Measurements from ENCODE around the gene KRT33A.
"Not testable (repeated sequence)": the region's sequence is repeated elsewhere in the genome, so short reads cannot be mapped to it uniquely, and the experiment has no call there.

KRT33A gene

GRCh38 chr17:41350381-41350878, at the start of gene KRT33A:
KRT33A (minus strand) TSS chr17:41350828; CDS start chr17:41350767, 61 bp downstream.
- not testable (repeated sequence) for DNase-seq

- no peak for DNase-seq
These were observed 46.5 kb upstream of the KRT33A start, which contains the start of gene KRT31 for GRCh38 chr17:41396996-41397660. KRT31 (minus strand) TSS chr17:41397608; CDS start chr17:41397539, 69 bp downstream.

GRCh38 chr17:41396340-41396739, 45.7 kb upstream of the KRT33A start:
- no peak for DNase-seq

- DNase-seq = no peak
These were observed 45.0 kb upstream of the KRT33A start for GRCh38 chr17:41395611-41396010.

- not testable (repeated sequence) for DNase-seq
These were observed 44.4 kb upstream of the KRT33A start for GRCh38 chr17:41395044-41395443.

- no peak for DNase-seq
These were observed 43.8 kb upstream of the KRT33A start for GRCh38 chr17:41394254-41394996.

- DNase-seq = no peak
These were observed 43.2 kb upstream of the KRT33A start for GRCh38 chr17:41393826-41394225.

GRCh38 chr17:41393294-41393693, 42.7 kb upstream of the KRT33A start:
- DNase-seq = no peak

- no peak for DNase-seq
These were observed 41.6 kb upstream of the KRT33A start for GRCh38 chr17:41392278-41392677.

- DNase-seq = no peak
These were observed 40.9 kb upstream of the KRT33A start for GRCh38 chr17:41391535-41391934.

GRCh38 chr17:41390411-41390938, 39.8 kb upstream of the KRT33A start:
- no peak for DNase-seq

- DNase-seq = no peak
These were observed 37.0 kb upstream of the KRT33A start for GRCh38 chr17:41387670-41388069.

- no peak for DNase-seq
These were observed 35.6 kb upstream of the KRT33A start for GRCh38 chr17:41386227-41386626.

GRCh38 chr17:41383690-41384089, 33.1 kb upstream of the KRT33A start:
- DNase-seq = no peak

- no peak for DNase-seq
These were observed 31.8 kb upstream of the KRT33A start for GRCh38 chr17:41382394-41382793.

- DNase-seq = not testable (repeated sequence)
These were observed 31.3 kb upstream of the KRT33A start, which contains the start of gene KRT34 for GRCh38 chr17:41381943-41382342. KRT34 (minus strand) TSS chr17:41382306; CDS start chr17:41382246, 60 bp downstream.

GRCh38 chr17:41380091-41380490, 29.5 kb upstream of the KRT33A start:
- DNase-seq = not testable (repeated sequence)

- DNase-seq = no peak
These were observed 26.9 kb upstream of the KRT33A start for GRCh38 chr17:41377546-41377945.

- no peak for DNase-seq
These were observed 19.1 kb upstream of the KRT33A start, which contains the start of gene KRT33B for GRCh38 chr17:41369713-41370112. KRT33B (minus strand) TSS chr17:41369813; CDS start chr17:41369750, 63 bp downstream.

GRCh38 chr17:41369023-41369422, 18.4 kb upstream of the KRT33A start:
- no peak for DNase-seq

GRCh38 chr17:41367426-41368075, 16.9 kb upstream of the KRT33A start:
- DNase-seq = no peak

GRCh38 chr17:41366070-41366469, 15.4 kb upstream of the KRT33A start:
- no peak for DNase-seq

GRCh38 chr17:41363881-41364280, 13.3 kb upstream of the KRT33A start:
- no peak for DNase-seq

All from hematopoietic multipotent progenitor cell treated with erythropoietin and hydrocortisone succinate and interleukin-3 and kit ligand, for 4 days (in vitro differentiated cells).